ENCODE data around the gene AUTS2. TPM values are rescaled to one million over a fixed set of nuclear protein-coding genes. Genes with fewer than 3 reads are reported as not detected.

The AUTS2 gene
- total RNA-seq, 4 donors from 2014 or later, result 14.9 to 27.2 (median 17.5) TPM

DNA sequence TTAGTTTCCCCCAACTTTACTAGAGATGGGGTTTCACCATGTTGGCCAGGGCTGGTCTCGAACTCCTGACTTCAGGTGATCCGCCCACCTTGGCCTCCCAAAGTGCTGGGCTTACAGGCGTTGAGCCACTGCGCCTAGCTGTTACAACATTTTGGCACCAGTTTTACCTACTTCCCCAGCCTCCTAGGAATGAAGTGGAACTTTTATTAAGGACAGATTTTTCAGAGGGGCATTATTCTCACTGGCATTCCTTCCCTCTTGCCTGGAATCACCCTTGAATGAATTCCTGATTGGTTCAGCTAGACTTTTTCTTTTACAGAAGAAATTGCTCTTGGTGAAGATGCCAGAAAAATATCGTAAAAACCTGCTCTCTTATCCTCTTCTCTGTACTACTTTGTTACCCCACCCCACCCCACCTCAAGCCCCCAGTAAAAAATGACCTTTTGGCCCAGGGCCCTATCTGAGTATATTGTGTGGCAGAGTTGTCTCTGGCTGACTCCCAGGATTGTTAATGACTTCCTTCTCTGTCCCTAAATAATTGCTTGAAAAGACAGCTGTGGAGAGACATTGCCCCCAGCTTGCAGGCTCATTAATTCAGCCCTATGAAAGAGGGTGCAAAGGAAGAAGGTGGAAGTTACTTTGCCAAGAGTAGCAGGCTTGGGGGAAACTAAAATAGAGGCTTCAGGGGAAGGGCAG is 189.6 kb downstream of the AUTS2 start:
- 85% methylated on average over 5 of the region's 5 CpGs for WGBS, 2 donors
- intact Hi-C loops (cut with DNase I), result no loop called here
- Histone ChIP-seq H3K9me3 (no peaks in the 10 kb centered on the region), H3K4me3 (replicated peaks in 1 of 3) (no peak overlapping the region), H3K36me3 (no peaks in the 10 kb centered on the region), H3K27me3 (no peaks in the 10 kb centered on the region), H3K4me1 (peaks cover 0 to 16% of the 10 kb centered on the region in 2 donors), H3K27ac (no peak overlapping the region)
- DNase-seq, result no peak
- TF ChIP-seq, protein P1, sequence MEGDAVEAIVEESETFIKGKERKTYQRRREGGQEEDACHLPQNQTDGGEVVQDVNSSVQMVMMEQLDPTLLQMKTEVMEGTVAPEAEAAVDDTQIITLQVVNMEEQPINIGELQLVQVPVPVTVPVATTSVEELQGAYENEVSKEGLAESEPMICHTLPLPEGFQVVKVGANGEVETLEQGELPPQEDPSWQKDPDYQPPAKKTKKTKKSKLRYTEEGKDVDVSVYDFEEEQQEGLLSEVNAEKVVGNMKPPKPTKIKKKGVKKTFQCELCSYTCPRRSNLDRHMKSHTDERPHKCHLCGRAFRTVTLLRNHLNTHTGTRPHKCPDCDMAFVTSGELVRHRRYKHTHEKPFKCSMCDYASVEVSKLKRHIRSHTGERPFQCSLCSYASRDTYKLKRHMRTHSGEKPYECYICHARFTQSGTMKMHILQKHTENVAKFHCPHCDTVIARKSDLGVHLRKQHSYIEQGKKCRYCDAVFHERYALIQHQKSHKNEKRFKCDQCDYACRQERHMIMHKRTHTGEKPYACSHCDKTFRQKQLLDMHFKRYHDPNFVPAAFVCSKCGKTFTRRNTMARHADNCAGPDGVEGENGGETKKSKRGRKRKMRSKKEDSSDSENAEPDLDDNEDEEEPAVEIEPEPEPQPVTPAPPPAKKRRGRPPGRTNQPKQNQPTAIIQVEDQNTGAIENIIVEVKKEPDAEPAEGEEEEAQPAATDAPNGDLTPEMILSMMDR (IDR thresholded peaks at IDR 0.05), result no peak

DNA sequence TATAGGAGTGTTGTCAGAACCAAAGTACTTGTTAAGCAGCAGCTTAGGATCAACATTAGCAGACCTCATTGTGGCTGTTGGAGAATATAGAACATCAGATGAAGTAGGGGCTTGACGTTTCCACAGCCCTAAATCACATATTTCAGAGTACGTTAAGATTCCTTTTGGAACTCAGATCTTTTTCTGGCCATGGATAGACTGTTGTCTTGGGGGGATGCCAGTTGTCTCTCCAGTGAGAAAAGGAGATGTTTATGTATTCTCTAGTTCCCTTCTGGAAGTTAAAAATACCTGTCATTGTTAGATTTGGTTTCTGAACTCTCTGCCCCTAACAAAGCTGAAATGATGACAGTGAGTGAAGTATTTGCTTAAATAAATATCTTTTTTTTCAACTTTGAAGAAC is 191.3 kb downstream of the AUTS2 start:
- Histone ChIP-seq H3K9me3 (no peaks in the 10 kb centered on the region), H3K27ac (no peak overlapping the region), H3K27me3 (no peaks in the 10 kb centered on the region), H3K36me3 (no peaks in the 10 kb centered on the region), H3K4me3 (replicated peaks in 1 of 3) (no peak overlapping the region), H3K4me1 (no peaks in the 10 kb centered on the region)
- intact Hi-C loops (cut with DNase I), result no loop called here
- WGBS, 2 donors, result 80 to 91% methylated on average over 2 of the region's 2 CpGs
- no peak for DNase-seq
- TF ChIP-seq POLR2A (IDR thresholded peaks at IDR 0.05), result no peak
- TF ChIP-seq, protein P1 (IDR thresholded peaks at IDR 0.05), result no peak

DNA sequence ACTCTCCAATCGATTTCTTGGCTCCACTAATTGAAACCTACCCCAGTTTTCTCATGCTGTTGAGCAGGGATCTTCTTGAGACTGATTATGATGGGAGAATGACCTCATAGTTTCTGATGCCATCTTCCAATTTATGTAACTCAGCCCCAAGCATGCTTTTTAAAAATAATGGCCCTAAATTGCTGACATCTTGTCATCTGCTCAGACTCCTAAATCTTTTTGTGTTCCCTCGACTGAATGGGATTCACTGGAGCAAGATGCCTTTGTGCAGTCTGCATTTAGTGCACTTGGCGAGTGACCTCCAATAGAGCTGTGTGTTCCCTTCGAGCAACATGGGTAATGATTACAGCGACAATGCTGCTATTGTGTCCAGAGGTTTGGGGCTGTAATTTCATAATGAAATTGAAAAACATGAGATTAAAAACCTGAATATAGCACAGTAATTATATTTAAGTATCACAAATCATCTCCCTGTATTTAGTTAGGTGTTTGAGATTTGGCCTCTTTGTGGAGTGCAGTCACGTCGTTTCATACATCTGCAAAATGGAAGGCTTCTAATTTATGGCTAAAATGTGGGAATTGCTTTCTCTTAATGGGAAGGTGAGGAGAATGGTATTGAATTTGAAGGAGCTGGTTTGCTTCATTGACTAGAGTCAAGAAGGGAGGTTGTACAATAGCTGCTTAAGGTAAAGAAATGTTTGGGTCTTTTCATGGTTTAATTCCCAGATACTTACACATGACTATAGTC is 192.9 kb downstream of the AUTS2 start:
- no peaks in the 10 kb centered on the region for H3K27me3 ChIP-seq
- intact Hi-C loops (cut with DNase I), result no loop called here
- H3K4me1 ChIP-seq, result no peaks in the 10 kb centered on the region
- TF ChIP-seq, protein P1 (IDR thresholded peaks at IDR 0.05), result no peak
- no peak for TF ChIP-seq POLR2A (IDR thresholded peaks at IDR 0.05)
- no peaks in the 10 kb centered on the region for H3K36me3 ChIP-seq
- no peak for DNase-seq
- H3K9me3 ChIP-seq, result no peaks in the 10 kb centered on the region
- H3K4me3 ChIP-seq (replicated peaks in 1 of 3), result no peak overlapping the region
- no peak overlapping the region for H3K27ac ChIP-seq
- 92 to 93% methylated on average over 7 of the region's 7 CpGs for WGBS, 2 donors

DNA sequence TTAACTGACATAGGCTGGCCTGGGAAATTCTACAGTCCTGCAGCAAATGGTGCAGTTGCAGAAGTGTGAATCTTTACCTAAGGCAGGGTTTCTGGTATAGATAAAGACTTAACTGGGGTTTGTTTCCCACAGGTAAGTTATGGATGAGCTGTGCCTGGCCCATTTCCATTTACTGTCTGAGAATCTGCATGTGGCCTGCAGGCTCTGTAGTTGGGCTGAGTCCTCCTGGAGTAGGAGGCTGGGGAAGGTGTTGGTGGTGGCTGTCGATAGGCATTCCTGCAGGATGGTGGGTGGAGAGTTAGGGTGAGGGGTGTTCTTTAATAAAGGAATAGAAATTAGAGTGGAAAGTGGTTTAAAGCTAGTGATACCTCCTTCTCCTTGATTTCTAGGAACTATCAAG is 193.5 kb downstream of the AUTS2 start:
- 91 to 100% methylated on average over 1 of the region's 1 CpG for WGBS, 2 donors
- DNase-seq, result no peak
- H3K4me1 ChIP-seq, result no peaks in the 10 kb centered on the region
- intact Hi-C loops (cut with DNase I), result no loop called here
- no peaks in the 10 kb centered on the region for H3K9me3 ChIP-seq
- H3K27me3 ChIP-seq, result no peaks in the 10 kb centered on the region
- H3K36me3 ChIP-seq, result no peaks in the 10 kb centered on the region
- H3K4me3 ChIP-seq (replicated peaks in 1 of 3), result no peak overlapping the region
- TF ChIP-seq, protein P1 (IDR thresholded peaks at IDR 0.05), result no peak
- TF ChIP-seq POLR2A (IDR thresholded peaks at IDR 0.05), result no peak
- H3K27ac ChIP-seq, result no peak overlapping the region

DNA sequence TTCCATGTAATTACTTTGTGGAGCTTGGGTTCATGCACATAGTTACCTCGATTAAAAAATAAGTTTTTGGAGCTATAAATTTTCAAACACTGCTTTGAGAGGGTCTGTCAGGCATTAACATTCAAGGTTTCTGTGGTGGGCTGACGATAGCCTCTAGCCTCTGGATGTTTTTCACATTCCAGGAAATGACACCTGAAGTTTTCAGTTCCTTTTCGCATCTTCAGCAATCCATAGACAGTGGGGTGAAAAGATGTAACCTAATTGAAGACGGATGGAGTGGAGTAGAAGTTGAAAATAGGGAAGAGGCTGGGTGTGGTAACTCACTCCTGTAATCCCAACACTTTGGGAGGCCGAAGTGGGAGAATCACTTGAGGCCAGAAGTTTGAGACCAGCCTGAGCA is 197.7 kb downstream of the AUTS2 start:
- Histone ChIP-seq H3K36me3 (no peaks in the 10 kb centered on the region), H3K27ac (no peak overlapping the region), H3K27me3 (no peaks in the 10 kb centered on the region), H3K9me3 (no peaks in the 10 kb centered on the region), H3K4me3 (replicated peaks in 1 of 3) (no peak overlapping the region), H3K4me1 (peaks cover 9 to 22% of the 10 kb centered on the region in 2 donors)
- no peak for TF ChIP-seq POLR2A (IDR thresholded peaks at IDR 0.05)
- TF ChIP-seq, protein P1 (IDR thresholded peaks at IDR 0.05), result no peak
- no peak for DNase-seq
- WGBS, 2 donors, result 93 to 95% methylated on average over 5 of the region's 5 CpGs
- intact Hi-C loops (cut with DNase I), result no loop called here

All from thyroid gland (tissue), 4 donors.